Fibroblast of lung (primary cell): ENCODE measurements around the gene SUMF1.

Source experiments
- CTCF ChIP-seq, 2 donors: IDR thresholded peaks in 1 of 2; conservative IDR thresholded peaks in 1 of 2; 1 replicate in 1 of 2; 2 replicates in 1 of 2; pipeline ENCODE4 v1.5.1; 2011 to 2012; ENCODE audit warnings: low read length in 2 of 2, control low read depth in 1 of 2, inconsistent platforms in 1 of 2, low read depth in 1 of 2, mild to moderate bottlenecking in 1 of 2
- EZH2 ChIP-seq: IDR thresholded peaks from 2 replicates; pipeline ENCODE4 v1.5.1; 2012; ENCODE audit warnings: low read length, control low read depth, mild to moderate bottlenecking; ENCODE audit errors: missing control alignments

GRCh38 chr3:4429648-4430350, 37.3 kb downstream of the SUMF1 start:
- TF ChIP-seq CTCF (conservative IDR thresholded peaks at IDR 0.05 in 1 of 2, IDR thresholded peaks at IDR 0.05 in 1 of 2; ENCODE audit: low read depth in 1 of 2, low read length in 2 of 2) (no peak), EZH2 (no peak)
